SJCRH30 (cell line): Measurements from ENCODE around the gene CUL3. TPM values are rescaled to one million over a fixed set of nuclear protein-coding genes. Genes with fewer than 3 reads are reported as not detected.
"Not testable (repeated sequence)": the region's sequence is repeated elsewhere in the genome, so short reads cannot be mapped to it uniquely, and the experiment has no call there.

Experiments
- DNase-seq, 2 experiments: peaks; one replicate each; pipeline ENCODE4 v3.0.0-alpha.2; 2015 to 2020
- H3K27ac ChIP-seq: fragments of 250-450 bp; sonication (Bioruptor Pico); 2 replicates; pipeline ENCODE4 v1.5.1; 2020; ENCODE audit warnings: mild to moderate bottlenecking, moderate library complexity
- H3K27me3 ChIP-seq: fragments of 250-450 bp; sonication (Bioruptor Pico); 2 replicates; pipeline ENCODE4 v1.5.1; 2020; ENCODE audit warnings: mild to moderate bottlenecking, moderate library complexity
- H3K36me3 ChIP-seq: fragments of 250-450 bp; sonication (Bioruptor Pico); 2 replicates; pipeline ENCODE4 v1.5.1; 2020; ENCODE audit warnings: mild to moderate bottlenecking, moderate library complexity
- H3K4me1 ChIP-seq: fragments of 250-450 bp; sonication (Bioruptor Pico); 2 replicates; pipeline ENCODE4 v1.5.1; 2020; ENCODE audit warnings: mild to moderate bottlenecking, moderate library complexity
- H3K4me3 ChIP-seq: fragments of 250-450 bp; sonication (Bioruptor Pico); 2 replicates; pipeline ENCODE4 v1.5.1; 2020; ENCODE audit warnings: mild to moderate bottlenecking, moderate library complexity
- H3K9me3 ChIP-seq: fragments of 250-450 bp; sonication (Bioruptor Pico); replicated peaks from 2 replicates; pipeline ENCODE4 v1.5.1; 2020; ENCODE audit warnings: mild to moderate bottlenecking, moderate library complexity
- total RNA-seq: library from RNA; depleted of rRNA; stranded (reverse); fragments of >200 nt; shearing (Covaris generic); gene quantifications from 2 replicates; pipeline ENCODE4 v1.2.3, GENCODE V29; 2014

CUL3 gene
- total RNA-seq, 1 experiment from 2014 or later, result 160 TPM

- Histone ChIP-seq H3K9me3 (no peaks in the 10 kb centered on the region), H3K27ac (no peak overlapping the region), H3K36me3 (peaks cover 62% of the 10 kb centered on the region), H3K4me1 (no peaks in the 10 kb centered on the region), H3K27me3 (no peaks in the 10 kb centered on the region), H3K4me3 (no peak overlapping the region)
- no peak for DNase-seq
Observed at GRCh38 chr2:224506494-224506893, 78.7 kb downstream of the CUL3 start.

GRCh38 chr2:224498991-224499390, 86.2 kb downstream of the CUL3 start:
- Histone ChIP-seq H3K27me3 (no peaks in the 10 kb centered on the region), H3K36me3 (peaks cover 88% of the 10 kb centered on the region), H3K4me3 (no peak overlapping the region), H3K9me3 (no peaks in the 10 kb centered on the region), H3K4me1 (no peaks in the 10 kb centered on the region), H3K27ac (no peak overlapping the region)
- DNase-seq, result no peak

- 0 out of 2 replicates have a peak, but pooled peaks cover 2% of the 10 kb centered on the region for H3K4me1 ChIP-seq
- no peak overlapping the region for H3K27ac ChIP-seq
- H3K9me3 ChIP-seq, result peaks cover 5% of the 10 kb centered on the region
- H3K4me3 ChIP-seq, result no peak overlapping the region
- peaks cover 85% of the 10 kb centered on the region for H3K36me3 ChIP-seq
- peak in 1 of 2 experiments; percentile 28 for DNase-seq
- no peaks in the 10 kb centered on the region for H3K27me3 ChIP-seq
Observed at GRCh38 chr2:224492531-224492930, 92.6 kb downstream of the CUL3 start.

- not testable (repeated sequence) for DNase-seq, H3K4me1 ChIP-seq, H3K27ac ChIP-seq, H3K27me3 ChIP-seq, H3K4me3 ChIP-seq, H3K9me3 ChIP-seq
- H3K36me3 ChIP-seq, result peaks cover 74% of the 10 kb centered on the region
Observed at GRCh38 chr2:224487940-224488339, 97.2 kb downstream of the CUL3 start.

GRCh38 chr2:224485081-224486014, 99.8 kb downstream of the CUL3 start:
- not testable (repeated sequence) for H3K4me3 ChIP-seq, H3K27ac ChIP-seq, H3K9me3 ChIP-seq, H3K4me1 ChIP-seq, H3K27me3 ChIP-seq
- peak in 1 of 2 experiments; percentile 21 for DNase-seq
- H3K36me3 ChIP-seq, result peaks cover 64% of the 10 kb centered on the region

DNA sequence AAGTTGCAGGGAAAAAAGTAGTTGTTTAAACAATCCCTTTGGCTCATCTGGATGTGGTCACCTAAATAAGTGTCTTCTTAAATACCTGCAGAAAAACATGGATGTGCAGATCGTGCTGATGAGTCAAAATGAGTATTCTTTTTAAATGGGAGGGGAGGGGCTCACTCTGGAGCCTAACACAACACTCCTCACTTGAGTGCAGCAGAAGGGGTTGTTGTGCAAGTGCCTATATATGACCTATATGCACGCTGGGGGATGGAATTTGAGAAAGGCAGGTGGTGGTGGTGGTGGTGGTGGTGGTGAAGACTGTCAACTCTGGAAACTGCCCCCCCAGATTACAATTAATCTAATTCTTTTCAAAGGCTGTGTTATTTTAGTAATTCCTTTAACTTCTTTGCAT, 105.3 kb downstream of the CUL3 start:
- Histone ChIP-seq H3K9me3 (no peaks in the 10 kb centered on the region), H3K27ac (no peak overlapping the region), H3K4me3 (no peak overlapping the region), H3K4me1 (no peaks in the 10 kb centered on the region), H3K27me3 (no peaks in the 10 kb centered on the region), H3K36me3 (peaks cover 76% of the 10 kb centered on the region)
- no peak for DNase-seq

- Histone ChIP-seq H3K27me3 (no peaks in the 10 kb centered on the region), H3K36me3 (peaks cover 55% of the 10 kb centered on the region), H3K4me1 (no peaks in the 10 kb centered on the region), H3K9me3 (no peaks in the 10 kb centered on the region), H3K4me3 (no peak overlapping the region), H3K27ac (no peak overlapping the region)
- no peak for DNase-seq
Observed at GRCh38 chr2:224472827-224473226, 112.3 kb downstream of the CUL3 start.

DNA sequence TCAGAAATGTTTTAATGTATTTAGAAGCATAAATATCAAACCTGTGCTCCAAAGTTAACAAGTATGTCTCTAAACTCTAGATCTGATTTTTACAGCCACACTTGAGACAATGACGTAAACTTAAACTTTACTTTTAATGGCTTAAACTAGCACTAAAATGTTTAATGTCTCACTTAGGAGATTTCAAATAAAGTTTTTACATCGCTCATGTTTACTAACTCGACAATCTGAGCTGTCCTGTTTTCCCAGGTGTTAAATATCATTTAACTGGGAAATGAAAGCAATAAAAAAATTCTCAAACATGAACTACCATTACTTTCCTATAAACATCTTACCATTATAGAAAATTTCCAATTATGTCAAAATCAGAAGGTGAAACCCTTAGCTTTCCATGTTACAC, 113.0 kb downstream of the CUL3 start:
- H3K27ac ChIP-seq, result no peak overlapping the region
- H3K9me3 ChIP-seq, result no peaks in the 10 kb centered on the region
- peaks cover 48% of the 10 kb centered on the region for H3K36me3 ChIP-seq
- H3K4me1 ChIP-seq, result no peaks in the 10 kb centered on the region
- no peak overlapping the region for H3K4me3 ChIP-seq
- no peaks in the 10 kb centered on the region for H3K27me3 ChIP-seq
- DNase-seq, result no peak

GRCh38 chr2:224469374-224469964, 115.7 kb downstream of the CUL3 start:
- peak in 1 of 2 experiments; percentile 22 for DNase-seq
- Histone ChIP-seq H3K4me1 (no peaks in the 10 kb centered on the region), H3K9me3 (no peaks in the 10 kb centered on the region), H3K36me3 (peaks cover 22% of the 10 kb centered on the region), H3K27me3 (no peaks in the 10 kb centered on the region), H3K4me3 (no peak overlapping the region), H3K27ac (no peak overlapping the region)

- peak in 1 of 2 experiments; percentile 32 for DNase-seq
- no peaks in the 10 kb centered on the region for H3K36me3 ChIP-seq
- H3K27me3 ChIP-seq, result no peaks in the 10 kb centered on the region
- H3K4me1 ChIP-seq, result no peaks in the 10 kb centered on the region
- H3K4me3 ChIP-seq, result no peak overlapping the region
- no peaks in the 10 kb centered on the region for H3K9me3 ChIP-seq
- H3K27ac ChIP-seq, result no peak overlapping the region
Observed at GRCh38 chr2:224466304-224466895, 118.8 kb downstream of the CUL3 start.

DNA sequence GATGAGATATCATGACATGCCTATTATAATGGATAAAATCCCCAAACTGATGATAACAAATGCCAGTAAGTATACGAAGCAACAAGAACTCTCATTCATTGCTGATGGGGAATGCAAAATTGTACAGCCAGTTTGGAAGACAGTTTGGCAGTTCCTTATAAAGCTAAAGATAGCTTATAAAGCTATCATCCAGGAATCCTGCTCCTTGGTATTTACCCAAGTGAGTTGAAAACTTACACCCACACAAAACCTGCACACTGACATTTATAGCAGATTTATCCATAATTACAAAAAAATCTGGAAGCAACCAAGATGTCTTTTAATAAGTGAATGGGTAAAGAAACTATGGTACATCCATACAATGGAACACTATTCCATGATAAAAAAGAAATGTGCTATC, 123.8 kb downstream of the CUL3 start:
- Histone ChIP-seq H3K4me3 (no peak overlapping the region), H3K36me3 (no peaks in the 10 kb centered on the region), H3K4me1 (no peaks in the 10 kb centered on the region), H3K27me3 (no peaks in the 10 kb centered on the region), H3K27ac (no peak overlapping the region), H3K9me3 (0 out of 2 replicates have a peak, but pooled peaks cover 4% of the 10 kb centered on the region)
- no peak for DNase-seq

DNA sequence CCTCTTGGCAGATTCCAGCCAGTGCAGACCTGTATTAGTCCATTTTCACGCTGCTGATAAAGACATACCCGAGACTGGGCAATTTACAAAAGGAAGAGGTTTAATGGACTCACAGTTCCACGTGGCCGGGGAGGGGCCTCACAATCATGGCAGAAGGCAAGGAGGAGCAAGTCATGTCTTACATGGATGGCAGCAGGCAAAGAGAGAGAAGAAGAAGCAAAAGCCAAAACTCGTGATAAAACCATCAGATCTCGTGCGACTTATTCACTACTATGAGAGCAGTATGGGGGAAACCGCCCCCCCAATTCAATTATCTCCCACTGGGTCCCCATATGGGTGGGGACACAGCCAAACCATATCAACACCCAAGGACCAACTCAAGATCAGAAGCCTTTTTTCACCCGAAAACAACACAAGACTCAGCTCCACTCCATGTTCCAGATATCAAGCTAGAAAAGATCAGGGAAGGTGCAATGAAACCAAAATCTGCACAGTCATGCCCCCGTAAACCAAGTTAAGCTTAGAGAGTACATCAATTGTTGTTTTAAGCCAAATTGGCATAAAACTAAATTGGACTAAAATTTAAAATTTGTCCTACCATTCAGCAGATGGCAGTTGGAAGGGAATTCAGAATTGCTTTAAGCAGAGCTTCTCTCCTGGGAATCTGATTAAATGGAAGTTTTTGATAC, 127.6 kb downstream of the CUL3 start:
- no peaks in the 10 kb centered on the region for H3K36me3 ChIP-seq
- H3K27ac ChIP-seq, result no peak overlapping the region
- H3K9me3 ChIP-seq, result 0 out of 2 replicates have a peak, but pooled peaks cover 4% of the 10 kb centered on the region
- H3K4me1 ChIP-seq, result no peaks in the 10 kb centered on the region
- H3K4me3 ChIP-seq, result no peak overlapping the region
- no peak for DNase-seq
- H3K27me3 ChIP-seq, result no peaks in the 10 kb centered on the region

DNA sequence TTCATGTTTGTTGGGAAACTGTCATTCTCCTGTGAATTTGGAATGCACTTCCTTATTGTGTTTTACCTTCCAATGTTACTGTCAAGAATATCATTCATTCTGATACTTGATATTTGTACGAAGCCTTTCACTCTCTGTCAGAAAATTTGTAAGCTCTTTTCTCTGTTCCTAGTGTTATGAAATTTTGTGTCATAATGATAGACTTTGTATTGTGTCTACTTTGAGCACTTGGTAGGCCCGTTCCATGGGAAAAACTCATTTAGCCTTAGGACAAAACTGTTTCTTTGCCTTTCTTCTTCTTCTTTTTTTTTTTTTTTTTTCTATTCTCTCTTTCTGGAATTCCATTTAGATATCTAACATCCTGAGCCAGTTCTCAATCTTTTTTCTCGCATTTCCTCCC, 131.3 kb downstream of the CUL3 start:
- Histone ChIP-seq H3K36me3 (no peaks in the 10 kb centered on the region), H3K27ac (no peak overlapping the region), H3K27me3 (no peaks in the 10 kb centered on the region), H3K4me3 (no peak overlapping the region), H3K9me3 (0 out of 2 replicates have a peak, but pooled peaks cover 4% of the 10 kb centered on the region), H3K4me1 (no peaks in the 10 kb centered on the region)
- DNase-seq, result no peak

- Histone ChIP-seq H3K36me3 (no peaks in the 10 kb centered on the region), H3K4me1 (no peaks in the 10 kb centered on the region), H3K4me3 (no peak overlapping the region), H3K27me3 (no peaks in the 10 kb centered on the region), H3K9me3 (no peaks in the 10 kb centered on the region), H3K27ac (no peak overlapping the region)
- peak in 1 of 2 experiments; percentile 50 for DNase-seq
Observed at GRCh38 chr2:224449212-224450147, 135.7 kb downstream of the CUL3 start.
